Stimulated activated CD4-positive, alpha-beta T cell treated with anti-CD3 and anti-CD28 coated beads, Interleukin-12 subunit alpha, Interleukin-12 subunit beta, amount 100 ng/mL, for 48 hours (primary cell): Measurements from ENCODE around the gene GTF2H1.
"Not testable (repeated sequence)": the region's sequence is repeated elsewhere in the genome, so short reads cannot be mapped to it uniquely, and the experiment has no call there.

Source experiments
- DNase-seq, 3 donors: peaks; one replicate each; pipeline ENCODE4 v3.0.0-alpha.2; 2020; ENCODE audit warnings: low read depth in 2 of 3, low spot score in 1 of 3

GTF2H1 gene

DNA sequence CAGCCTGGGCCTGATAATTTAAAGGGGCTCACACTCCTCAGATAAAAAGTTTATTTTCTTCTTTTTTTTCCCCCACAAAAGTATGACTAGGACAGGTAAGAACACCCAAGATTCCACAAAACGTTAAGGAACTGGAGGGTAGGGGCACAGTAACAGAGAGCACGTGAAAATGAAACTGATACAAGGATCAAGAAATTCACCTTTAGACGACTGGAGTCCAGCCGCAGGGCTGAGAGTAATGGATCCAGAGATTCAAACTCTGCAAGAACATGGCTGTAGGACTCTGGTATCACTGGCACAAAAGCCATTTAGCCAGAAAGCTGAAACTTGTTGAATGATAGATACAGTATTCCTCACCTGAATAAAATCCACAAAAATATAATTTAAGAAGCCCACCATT is 4.8 kb upstream of the GTF2H1 start:
- DNase-seq = no peak

DNA sequence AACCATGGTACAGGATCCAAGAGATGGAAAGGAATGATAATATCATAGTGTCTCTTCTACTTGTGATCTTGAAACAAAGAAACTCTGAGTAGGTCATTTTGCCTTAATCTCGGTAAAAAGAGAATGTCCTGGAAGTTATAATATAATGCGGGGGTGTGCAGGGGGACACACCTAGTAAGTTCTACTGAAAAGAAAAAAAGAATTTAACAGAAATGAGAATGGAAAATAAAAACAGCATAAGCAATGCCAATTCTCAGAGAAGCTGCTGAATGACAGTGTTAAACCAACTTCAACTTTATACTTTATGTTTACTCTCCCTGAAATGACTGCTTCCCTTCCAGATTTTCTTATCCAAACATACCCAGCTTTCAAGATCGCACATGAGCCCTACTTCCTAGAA is 2.5 kb upstream of the GTF2H1 start:
- DNase-seq = no peak

DNA sequence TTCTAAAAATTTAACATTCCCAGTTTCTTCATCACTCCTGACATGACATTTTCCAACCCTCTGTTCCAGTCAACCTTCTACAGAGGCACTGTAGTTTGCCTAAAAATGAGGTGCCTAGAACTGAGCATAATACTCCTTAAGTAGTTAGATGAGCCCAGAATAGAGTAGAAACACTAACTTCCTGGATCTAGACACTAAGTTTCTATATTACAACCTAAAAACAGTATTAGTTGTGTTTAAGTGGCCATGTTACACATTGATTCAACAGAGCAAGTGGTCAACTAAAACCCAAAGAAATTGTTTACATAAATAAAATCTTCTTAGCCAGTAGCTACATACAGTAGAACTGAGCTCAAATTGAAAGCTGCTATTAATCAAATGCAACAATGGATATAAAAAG is 1.8 kb upstream of the GTF2H1 start:
- DNase-seq = no peak

DNA sequence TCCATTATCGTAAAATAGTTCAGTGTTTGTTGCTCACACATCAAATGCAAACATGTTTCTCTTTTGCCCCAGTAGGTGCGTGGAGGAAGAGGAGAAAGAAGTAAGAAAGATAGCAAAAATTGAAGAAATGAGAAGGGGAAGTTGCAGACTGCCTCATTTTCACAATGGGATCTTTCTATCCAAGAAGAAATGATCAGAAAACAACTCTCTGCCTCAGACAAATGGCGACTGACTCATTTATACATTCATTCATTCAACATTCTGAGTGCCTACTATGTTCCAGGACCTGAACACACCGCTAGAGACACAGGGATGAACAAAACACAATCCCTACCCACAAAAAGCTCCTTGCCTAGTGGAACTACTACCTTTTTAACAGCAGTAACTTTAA is 794 bp upstream of the GTF2H1 start:
- no peak for DNase-seq

DNA sequence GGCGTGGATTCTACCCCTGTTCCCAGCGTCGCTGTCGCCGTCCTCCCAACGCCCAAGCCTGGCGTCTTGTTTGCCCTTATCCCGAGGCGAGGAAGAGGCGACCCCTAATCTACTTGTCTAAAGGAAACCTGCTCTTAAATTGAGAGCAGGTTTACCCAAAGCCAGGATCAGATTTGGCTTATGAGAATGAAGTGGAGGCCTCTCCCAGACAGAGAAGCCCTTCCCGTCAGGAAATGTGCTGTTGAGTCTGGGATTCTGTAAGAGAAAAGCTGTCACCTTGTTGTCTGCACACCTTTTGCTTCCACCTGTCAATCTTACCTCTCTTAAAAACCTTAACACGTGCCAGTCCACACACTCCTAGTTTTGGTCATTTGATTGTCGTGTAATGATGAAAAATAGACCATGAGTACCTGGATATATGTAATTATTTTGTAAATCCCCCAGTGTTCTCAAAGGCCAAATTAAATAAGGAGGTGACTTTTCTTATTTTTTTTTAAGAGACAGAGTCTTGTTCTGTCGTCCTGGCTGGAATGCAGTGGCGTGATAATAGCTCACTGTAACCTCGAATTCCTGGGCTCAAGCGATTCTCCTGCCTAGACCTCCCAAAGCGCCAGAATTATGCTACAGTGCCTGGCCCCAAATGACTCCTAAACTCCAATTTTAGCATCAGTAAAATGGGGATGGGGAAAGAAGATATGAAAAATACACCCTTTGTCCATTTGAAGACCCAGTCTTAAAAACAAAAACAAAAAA is 627 bp downstream of the GTF2H1 start:
- DNase-seq = no peak

DNA sequence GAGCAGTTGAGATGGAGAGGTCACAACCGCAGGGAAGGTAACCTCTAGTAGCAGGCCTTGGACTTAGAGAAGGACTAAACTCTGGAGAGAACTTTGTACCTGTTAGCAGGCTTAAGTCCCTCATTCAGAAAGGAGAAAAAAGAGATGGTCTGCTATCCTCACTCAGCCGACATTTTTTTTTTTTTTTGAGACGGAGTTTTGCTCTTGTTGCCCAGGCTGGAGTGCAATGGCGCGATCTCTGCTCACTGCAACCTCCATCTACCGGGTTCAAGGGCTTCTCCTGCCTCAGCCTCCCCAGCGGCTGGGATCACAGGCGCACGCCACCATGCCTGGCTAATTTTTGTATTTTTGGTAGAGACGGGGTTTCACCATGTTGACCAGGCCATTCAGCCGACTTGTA is 1.5 kb downstream of the GTF2H1 start:
- not testable (repeated sequence) for DNase-seq

DNA sequence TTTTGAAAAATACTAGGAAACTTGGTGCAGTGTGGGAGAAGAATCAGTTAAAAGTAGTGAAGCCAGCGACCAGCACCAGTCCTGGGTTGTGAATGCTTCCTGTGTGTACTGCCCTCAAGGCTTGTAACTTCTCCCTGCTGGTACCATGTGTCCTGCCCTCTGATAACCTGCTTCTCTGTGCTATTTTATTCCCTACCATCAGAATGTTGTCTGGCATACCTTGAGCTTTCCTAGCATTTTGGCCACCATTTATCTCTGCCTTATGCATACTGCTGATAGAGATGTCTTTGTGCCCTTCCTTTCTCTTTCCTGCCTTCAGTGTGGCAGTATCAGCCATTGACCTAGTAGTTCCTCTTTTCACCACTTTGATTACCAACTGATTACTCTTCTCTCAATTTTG is 2.0 kb downstream of the GTF2H1 start:
- no peak for DNase-seq

DNA sequence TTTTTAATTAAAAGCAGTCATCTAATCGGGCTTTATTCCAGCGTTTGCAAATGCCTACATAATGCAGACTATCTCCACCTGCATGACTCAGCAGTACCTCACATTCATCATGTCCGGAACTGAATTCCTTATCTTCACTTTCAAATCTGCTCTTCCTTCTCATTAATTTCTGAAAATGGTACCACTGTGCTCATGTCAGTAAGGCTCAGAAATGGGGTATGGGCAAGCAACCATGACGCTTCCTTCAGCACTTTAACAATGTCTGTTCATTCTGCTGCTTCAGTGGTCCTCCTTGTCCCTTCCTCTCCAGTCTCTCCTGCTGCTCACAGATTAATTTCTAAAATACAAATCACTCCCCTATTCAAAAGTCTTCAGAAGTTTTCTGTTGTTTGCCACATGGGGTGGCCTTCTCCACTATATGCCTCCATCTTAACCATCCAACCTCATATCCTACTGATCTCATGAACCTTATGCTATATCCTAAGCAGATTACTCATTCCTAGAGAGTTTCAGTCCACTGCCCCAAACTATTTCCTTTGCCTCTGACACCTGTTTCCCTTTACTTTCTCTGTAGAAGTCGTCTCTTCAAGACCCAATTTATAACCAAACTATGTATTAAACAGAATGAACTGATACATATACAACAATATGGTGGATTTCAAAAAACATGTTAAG is 7.0 kb downstream of the GTF2H1 start:
- no peak for DNase-seq

DNA sequence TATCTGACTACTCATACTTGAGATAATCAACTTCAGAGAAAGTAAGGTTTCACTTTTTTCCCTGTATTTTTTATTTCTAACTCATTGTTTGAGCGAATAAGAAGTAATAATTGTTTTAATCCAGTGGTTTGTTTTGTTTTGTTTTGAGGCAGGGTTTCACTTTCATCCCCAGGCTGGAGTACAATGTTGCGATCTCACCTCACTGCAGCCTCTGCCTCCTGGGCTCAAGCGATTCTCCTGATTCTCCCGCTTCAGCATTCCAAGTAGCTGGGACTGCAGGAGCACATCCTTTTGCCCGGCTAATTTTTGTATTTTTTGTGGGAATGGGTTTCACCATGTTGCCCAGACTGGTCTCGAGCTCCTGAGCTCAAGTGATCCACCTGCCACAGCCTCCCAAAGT is 8.6 kb downstream of the GTF2H1 start:
- DNase-seq = no peak

DNA sequence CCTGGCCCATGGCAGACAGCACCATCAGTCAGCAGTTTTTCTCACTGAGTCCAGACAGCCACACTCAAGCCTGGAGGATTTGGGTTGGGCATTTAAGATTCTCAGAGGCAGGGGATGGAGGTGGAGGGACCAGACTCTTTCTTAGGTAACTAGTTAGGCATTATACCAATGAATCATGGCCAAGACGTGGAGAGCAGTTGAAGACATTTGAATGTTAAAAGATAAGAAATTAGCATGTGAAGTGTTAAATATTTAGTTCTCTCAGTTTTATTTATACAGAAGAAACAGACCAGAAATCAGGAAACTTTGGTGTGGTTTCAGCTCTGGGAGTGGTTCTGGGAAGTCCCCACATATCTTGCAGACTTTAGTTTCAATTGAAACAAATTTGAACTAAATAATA is 9.9 kb downstream of the GTF2H1 start:
- DNase-seq = no peak

DNA sequence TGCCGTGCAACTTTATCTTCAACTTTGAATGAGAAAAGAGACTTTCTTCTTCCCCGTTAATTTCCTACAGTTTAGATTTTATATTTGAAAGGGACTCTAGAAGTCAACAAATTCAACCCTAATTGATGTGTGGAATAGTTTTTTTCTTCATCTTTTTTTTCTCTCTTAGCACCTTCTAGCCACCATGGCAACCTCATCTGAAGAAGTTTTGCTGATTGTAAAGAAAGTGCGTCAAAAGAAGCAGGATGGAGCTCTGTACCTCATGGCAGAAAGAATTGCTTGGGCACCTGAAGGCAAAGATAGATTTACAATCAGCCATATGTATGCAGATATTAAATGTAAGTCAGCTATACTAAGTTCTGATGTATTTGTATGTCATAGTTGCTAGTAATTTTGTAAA is 10.5 kb downstream of the GTF2H1 start:
- DNase-seq = no peak

DNA sequence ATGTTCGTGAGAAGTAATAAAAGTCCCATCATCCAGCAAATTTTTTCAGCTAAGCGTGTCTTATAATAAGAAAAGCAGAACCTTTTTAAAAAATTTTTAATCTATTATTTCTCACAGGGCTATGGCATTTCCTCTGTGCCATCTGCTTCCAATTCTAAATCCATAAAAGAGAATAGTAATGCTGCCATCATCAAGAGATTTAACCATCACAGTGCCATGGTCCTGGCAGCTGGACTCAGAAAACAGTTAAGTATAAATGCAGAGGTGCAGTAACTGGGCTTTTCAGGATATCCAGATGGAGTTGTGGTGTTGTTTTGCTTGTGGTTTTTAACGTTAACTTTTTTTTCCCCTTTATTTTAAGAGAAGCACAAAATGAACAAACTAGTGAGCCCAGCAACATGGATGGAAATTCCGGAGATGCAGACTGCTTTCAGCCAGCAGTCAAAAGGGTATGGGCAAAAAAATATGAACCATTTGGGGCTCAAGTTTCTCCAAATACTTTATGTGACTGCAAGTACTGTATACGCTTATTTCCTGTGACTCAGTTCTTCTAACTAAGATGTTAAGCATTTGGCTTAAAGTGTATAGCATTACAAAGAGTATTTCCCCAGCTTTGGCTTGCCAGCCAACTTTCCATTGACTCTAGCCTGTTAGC is 25.2 kb downstream of the GTF2H1 start:
- no peak for DNase-seq

DNA sequence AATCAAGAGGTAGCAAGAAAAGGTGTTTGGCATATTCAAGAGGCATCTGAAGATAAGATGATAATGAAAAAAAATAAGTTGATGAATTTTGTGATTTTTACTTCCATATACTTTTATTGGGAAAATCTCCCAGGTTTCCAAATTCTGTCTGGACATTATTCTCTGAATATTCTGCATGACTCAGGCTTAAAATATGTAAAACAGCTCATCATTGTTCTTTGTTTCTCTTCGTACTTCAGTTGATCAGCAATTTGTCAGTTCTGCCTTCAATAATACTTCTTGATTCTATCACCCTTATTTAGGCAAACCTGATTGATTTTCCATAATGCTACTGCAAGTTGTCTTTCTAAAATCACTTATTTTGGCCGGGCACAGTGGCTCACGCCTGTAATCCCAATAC is 30.2 kb downstream of the GTF2H1 start:
- DNase-seq = no peak

DNA sequence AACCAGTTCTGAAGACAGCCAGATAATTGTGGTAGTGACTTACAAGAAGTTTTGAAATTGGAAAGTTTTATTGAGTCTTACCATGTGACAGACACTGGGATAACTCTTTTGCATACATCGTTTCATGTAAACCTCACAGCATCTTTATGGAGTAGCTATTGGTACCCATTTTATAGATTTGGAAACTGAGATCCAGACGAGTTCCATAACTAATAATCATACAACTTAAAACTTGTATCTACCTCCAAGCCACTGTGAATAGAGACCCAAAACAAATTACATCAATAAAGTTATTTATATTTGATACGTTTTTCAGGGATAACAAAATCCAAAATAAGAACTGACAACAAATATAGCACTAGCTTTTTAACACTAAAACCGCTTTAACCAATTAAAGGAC is 36.3 kb downstream of the GTF2H1 start:
- no peak for DNase-seq

DNA sequence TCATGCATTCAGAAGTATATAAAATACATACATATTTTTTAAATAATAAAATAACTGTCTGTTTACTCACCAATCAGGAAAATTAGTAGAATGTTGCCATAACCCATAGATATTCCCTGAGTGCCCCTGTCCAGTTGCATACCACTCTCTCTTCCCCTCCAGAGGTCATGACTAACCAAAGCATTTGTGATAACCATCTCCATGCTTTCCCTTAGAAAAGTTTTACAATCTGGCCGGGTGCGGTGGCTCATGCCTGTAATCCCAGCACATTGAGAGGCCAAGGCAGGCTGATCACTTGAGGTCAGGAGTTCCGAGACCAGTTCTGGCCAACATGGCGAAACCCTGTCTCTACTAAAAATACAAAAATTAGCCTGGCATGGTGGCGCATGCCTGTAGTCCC is 38.8 kb downstream of the GTF2H1 start:
- no peak for DNase-seq

DNA sequence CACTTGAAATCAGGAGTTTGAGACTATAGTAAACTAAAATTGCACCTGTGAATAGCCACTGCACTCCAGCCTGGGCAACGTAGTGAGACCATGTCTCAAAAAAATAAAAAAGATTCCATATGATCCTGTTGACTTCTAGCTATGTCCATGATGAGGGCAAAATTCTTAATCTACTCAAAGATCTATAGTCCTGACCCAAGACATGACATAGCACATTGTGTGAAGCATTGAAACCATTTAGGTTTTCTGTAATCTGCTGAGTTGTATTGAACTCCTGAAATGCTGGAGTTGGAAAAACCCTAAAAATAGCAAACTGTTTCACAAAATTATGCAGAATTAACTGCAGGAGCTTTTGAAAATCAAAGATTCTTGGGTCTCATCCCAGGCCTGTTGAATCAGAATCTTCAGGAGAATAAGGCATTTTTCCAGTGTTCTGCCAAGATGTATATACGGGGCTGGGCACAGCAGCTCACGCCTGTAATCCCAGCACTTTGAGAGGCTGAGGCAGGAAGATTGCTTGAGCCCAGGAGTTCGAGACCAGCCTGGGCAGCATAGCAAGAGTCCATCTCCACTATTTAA is 42.2 kb downstream of the GTF2H1 start:
- DNase-seq = no peak

DNA sequence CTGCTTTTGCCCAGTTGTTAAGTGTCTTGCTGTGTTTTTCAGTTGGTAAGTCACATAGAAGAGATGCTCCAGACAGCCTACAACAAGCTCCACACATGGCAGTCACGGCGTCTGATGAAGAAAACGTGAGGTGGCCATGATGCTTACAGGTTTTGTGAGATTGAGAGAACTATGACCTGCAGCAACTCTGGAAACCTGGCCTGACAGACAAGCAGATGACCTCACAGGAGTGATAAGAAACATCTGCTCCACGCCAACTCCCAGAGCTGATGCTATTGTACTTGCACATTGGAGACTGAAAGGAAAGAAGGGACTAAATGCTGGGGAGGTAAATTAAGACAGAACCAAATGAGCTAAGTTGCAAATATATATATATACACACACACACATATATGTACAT is 43.4 kb downstream of the GTF2H1 start:
- no peak for DNase-seq

DNA sequence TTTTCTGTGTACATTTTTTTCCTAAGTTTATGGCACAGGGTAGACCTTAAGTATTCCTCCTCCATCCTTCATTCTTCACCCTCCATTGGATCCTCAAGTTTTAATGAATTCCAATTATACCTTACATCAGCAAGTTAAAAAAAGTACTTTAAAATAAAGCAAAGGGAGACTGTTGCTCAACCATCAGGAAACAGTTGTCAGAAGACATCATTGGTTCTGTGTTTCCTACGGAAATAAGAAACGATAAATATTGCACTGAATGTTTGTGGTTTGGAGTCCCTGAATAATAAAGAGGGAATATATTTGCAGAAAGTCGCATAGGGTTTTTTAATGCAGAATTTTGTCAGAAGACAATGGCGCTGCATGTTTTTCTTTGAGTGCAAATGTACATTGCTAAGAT is 43.9 kb downstream of the GTF2H1 start:
- DNase-seq = no peak

DNA sequence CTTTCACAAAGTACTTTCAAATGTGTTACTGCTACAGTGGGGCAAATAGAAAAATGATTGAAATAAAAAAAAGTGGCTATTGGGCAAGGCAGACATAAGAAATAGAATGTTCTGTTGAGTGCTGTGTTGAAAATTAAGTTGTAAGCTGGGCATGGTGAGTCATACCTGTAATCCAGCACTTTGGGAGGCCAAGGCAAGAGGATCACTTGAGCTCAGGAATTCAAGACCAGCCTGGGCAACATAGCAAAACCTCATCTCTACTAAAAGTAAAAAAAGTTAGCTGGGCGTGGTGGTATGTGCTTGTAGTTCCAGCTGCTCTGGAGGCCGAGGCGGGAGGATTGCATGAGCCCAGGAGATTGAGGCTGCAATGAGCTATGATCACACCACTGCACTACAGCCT is 45.1 kb downstream of the GTF2H1 start:
- DNase-seq = no peak

DNA sequence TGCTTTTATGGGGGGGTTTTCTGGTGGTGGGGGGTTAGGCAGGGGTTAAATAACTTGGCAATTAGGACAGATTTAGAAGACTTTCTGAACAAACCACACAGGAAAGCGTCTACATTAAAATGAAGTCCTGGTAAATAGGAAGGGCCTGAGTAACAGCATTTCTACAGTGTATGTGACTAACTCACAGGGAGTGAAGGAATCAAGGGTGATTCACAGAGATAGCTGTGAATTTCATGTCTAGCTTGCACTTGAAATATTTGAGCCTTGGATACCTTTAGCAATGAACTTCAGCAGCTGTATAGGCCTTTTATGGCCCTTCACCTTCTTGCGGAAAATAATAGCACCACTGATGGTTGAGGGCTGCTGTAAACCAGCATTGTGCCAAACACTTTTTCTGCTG is 45.9 kb downstream of the GTF2H1 start:
- no peak for DNase-seq

DNA sequence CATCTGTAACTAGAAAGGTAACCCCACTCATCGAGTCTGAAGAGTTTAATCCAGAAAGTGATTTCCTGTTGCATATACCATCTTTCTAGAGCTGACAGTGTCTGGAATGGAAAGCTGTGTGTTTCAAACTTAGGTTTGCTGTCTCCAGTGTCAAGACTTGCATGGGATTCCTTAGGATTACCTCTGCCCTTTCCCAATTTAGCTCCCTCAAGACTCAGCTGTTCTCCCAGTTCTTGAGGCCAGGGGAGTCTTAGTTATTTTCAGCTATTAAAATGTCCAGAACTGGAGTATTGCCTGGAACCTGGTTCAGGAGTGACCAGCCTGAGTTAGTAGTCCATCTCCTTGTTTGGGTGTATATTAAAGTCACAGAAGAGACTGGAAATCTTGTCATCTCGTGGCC is 47.0 kb downstream of the GTF2H1 start:
- DNase-seq = no peak

DNA sequence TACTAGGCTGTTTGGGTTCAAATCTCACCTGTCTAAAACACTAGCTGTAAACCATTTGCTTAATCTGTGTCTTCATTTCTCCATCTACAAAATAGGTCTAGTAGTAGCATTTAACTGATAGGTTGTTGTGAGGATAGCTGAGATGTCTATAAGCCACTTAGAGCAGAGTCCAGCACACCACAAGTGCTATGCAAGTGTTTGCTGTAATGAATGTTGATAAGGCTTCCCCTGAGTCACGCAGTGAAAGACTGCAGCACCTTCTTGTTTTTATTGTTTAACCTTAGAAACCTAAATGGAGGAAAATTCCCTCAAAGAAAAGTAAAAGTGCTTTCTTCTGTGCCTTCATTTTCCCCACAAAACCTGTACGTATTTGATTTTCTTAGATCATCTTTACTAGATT is 48.9 kb downstream of the GTF2H1 start:
- DNase-seq = no peak
